ENCODE results near the gene SPTBN2. TPM values are rescaled to one million over a fixed set of nuclear protein-coding genes. Genes with fewer than 3 reads are reported as not detected.

The SPTBN2 gene
- total RNA-seq, 2 donors from 2014 or later: 1.2 to 5.6 TPM

DNA sequence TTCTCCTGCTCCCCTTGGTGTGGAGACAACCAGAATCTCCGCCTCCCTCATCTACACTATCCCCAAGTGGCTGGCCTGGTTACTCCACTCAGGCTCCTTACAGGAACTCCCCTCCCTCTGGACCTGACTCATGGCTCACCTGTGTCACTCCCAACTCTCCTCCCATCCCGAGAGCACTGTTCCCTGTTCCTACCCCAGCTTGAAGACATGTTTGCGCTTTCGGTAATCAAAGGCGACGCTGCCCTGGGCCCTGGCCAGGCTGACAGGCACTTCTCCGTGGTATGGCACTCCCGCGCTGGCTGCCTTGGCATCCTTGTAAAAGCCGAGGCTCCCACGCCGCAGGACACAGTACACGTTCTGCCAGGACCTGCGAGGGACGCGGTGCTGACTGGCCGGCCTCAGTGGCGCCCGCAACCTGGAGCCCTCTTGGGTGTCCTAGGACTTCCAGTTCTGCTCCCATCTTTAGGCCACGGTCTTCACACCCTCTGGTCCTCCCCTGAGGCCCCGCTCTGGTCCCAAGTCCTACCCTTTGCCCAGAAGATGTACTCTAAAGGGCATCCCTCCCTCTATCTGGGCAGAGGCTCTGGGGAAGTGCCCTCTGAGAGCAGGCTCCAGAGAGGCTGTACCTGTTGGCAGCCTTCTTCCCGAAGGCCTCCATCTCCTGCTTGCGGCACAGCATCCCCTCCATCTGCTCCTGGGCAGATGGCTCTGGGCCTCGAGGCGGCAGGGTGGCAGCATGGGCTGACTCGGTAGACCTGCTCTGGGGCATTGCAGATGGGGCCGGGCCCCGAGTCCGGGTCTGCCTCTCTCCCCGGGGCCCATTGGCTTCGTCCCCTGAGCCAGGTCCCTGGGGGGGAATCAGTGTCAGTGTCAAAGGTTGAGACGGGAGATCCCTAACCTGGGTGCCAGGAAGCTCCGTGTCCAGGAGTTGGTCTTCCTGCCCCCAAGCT lies 41.9 kb downstream of the SPTBN2 start:
- Histone ChIP-seq H3K27me3 (replicated peaks; ENCODE audit: insufficient read depth) (no peaks in the 10 kb centered on the region), H3K36me3 (no peaks in the 10 kb centered on the region), H3K4me1 (ENCODE audit: control insufficient read depth in 1 of 2, low read depth in 2 of 2) (no peaks in the 10 kb centered on the region), H3K4me3 (no peak overlapping the region), H3K27ac (no peak overlapping the region), H3K9me3 (no peaks in the 10 kb centered on the region)
- no peak for ATAC-seq (ENCODE audit: insufficient number of reproducible peaks, low FRiP score, low read depth)
- TF ChIP-seq, protein P1, sequence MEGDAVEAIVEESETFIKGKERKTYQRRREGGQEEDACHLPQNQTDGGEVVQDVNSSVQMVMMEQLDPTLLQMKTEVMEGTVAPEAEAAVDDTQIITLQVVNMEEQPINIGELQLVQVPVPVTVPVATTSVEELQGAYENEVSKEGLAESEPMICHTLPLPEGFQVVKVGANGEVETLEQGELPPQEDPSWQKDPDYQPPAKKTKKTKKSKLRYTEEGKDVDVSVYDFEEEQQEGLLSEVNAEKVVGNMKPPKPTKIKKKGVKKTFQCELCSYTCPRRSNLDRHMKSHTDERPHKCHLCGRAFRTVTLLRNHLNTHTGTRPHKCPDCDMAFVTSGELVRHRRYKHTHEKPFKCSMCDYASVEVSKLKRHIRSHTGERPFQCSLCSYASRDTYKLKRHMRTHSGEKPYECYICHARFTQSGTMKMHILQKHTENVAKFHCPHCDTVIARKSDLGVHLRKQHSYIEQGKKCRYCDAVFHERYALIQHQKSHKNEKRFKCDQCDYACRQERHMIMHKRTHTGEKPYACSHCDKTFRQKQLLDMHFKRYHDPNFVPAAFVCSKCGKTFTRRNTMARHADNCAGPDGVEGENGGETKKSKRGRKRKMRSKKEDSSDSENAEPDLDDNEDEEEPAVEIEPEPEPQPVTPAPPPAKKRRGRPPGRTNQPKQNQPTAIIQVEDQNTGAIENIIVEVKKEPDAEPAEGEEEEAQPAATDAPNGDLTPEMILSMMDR (IDR thresholded peaks at IDR 0.05): no peak
- DNase-seq (ENCODE audit: low spot score): no peak

DNA sequence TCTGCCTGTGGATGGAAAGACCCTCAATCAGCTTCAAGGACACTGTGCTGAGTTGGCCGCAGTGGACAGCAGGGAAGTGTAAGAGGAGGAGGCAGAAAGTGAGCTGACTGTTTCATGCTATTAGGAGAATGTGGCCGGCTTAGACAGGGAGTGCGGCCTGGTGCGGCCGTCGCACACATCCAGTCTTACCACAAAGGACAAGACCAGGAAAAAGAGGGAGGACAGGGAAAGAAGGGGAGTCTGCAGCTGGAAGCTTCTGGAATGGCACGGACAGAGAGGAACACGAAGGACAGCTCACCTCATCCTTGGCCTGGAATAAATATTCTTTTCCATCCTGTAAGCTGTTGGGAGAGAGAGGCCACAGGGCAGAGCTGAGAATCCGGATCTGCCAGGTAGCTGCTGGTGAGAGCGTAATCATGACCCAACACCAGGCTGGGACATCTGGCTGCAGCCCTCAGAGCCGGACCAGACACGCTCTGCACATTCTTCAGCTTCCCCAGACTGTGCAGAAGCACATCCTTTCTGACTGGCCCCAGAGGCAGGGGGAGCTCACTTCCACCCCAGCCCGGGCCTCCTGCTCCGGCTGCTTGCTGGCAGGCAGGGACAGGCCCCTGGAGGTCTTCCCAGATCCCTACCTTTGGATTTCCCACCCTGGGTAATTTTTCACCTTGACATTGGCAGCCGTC lies 42.8 kb downstream of the SPTBN2 start:
- Histone ChIP-seq H3K4me1 (ENCODE audit: control insufficient read depth in 1 of 2, low read depth in 2 of 2) (no peaks in the 10 kb centered on the region), H3K9me3 (no peaks in the 10 kb centered on the region), H3K36me3 (no peaks in the 10 kb centered on the region), H3K4me3 (no peak overlapping the region), H3K27me3 (replicated peaks; ENCODE audit: insufficient read depth) (no peaks in the 10 kb centered on the region), H3K27ac (no peak overlapping the region)
- TF ChIP-seq, protein P1 (IDR thresholded peaks at IDR 0.05): no peak
- no peak for ATAC-seq (ENCODE audit: insufficient number of reproducible peaks, low FRiP score, low read depth)
- DNase-seq (ENCODE audit: low spot score): no peak

DNA sequence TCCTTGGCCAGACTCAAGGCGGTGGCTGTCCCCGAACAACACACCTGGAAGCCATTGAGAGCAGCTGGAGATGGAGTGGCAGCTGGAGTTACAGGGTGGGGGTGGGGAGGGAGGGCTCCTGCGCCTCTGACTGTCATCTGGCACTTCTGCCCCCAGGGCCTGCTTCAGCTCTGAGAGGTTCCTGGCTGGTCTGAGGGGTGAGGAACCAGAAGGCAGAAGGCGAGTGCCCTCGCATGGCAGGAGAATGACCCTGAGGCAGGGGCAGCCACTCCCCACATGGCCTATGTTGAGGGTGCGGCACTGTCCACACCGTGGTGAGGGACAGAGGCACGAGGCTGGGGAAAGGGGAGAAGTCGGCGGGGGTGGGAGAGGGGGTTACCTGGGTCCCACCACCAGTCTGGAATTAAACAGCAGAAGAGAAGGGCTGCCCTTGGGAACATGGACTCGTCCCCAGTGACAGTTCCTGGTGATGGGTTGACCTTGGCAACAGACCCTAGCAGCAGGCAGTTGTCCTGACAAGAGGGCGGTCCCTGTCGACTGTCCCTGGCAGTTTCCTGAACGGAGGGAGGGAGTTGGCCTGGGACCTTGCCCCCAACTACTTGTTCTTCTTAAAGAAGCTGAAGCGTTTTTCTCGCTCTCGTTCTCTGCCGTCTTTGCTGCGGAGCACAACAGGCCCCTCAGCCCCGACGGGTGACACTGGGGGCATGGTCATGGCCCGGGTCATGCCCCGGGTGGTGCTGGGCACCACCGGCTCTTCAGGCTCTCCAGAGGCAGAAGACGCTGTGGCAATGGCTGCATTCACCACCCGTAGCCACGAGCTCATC lies 43.5 kb downstream of the SPTBN2 start:
- DNase-seq (ENCODE audit: low spot score) (no peak), ATAC-seq (ENCODE audit: insufficient number of reproducible peaks, low FRiP score, low read depth) (no peak)
- Histone ChIP-seq H3K27me3 (replicated peaks; ENCODE audit: insufficient read depth) (no peaks in the 10 kb centered on the region), H3K9me3 (no peaks in the 10 kb centered on the region), H3K36me3 (no peaks in the 10 kb centered on the region), H3K4me3 (no peak overlapping the region), H3K4me1 (ENCODE audit: control insufficient read depth in 1 of 2, low read depth in 2 of 2) (no peaks in the 10 kb centered on the region), H3K27ac (no peak overlapping the region)
- TF ChIP-seq, protein P1 (IDR thresholded peaks at IDR 0.05): no peak

DNA sequence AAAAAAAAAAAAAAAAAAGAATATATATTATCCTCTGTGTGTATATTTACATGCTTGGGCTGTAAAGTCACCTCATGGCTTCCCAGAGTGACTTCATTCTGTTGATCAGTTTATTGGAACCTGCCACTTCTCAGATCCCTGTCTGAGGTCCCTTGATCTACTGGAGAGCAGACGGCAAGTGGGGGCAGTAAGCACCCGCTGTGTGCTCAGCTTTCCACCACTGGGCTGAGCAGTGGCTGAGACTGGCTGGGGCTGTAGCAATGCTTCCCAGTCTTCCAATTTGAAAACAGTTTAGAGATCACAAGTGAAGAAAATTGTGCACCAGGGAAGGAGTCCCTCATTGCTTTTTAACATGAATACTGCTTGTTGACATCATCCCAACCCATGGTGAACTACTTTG lies 44.4 kb downstream of the SPTBN2 start:
- DNase-seq (ENCODE audit: low spot score) (no peak), ATAC-seq (ENCODE audit: insufficient number of reproducible peaks, low FRiP score, low read depth) (no peak)
- Histone ChIP-seq H3K27ac (no peak overlapping the region), H3K27me3 (replicated peaks; ENCODE audit: insufficient read depth) (no peaks in the 10 kb centered on the region), H3K4me3 (no peak overlapping the region), H3K9me3 (no peaks in the 10 kb centered on the region), H3K36me3 (no peaks in the 10 kb centered on the region), H3K4me1 (ENCODE audit: control insufficient read depth in 1 of 2, low read depth in 2 of 2) (no peaks in the 10 kb centered on the region)
- TF ChIP-seq, protein P1 (IDR thresholded peaks at IDR 0.05): no peak
